ENCODE results near the gene AMER3.

Gene AMER3

GRCh38 chr2:130776550-130776949 is 21.2 kb downstream of the AMER3 start:
- DNase-seq (ENCODE audit: low read depth in 2 of 3, low spot score in 2 of 3) = no peak

GRCh38 chr2:130778781-130779180 is 23.4 kb downstream of the AMER3 start:
- DNase-seq (ENCODE audit: low read depth in 2 of 3, low spot score in 2 of 3) = no peak

- DNase-seq (ENCODE audit: low read depth in 2 of 3, low spot score in 2 of 3) = no peak
These were observed 30.2 kb downstream of the AMER3 start for GRCh38 chr2:130785466-130786055.

GRCh38 chr2:130786076-130786475 is 30.7 kb downstream of the AMER3 start:
- no peak for DNase-seq (ENCODE audit: low read depth in 2 of 3, low spot score in 2 of 3)

- no peak for DNase-seq (ENCODE audit: low read depth in 2 of 3, low spot score in 2 of 3)
These were observed 32.5 kb downstream of the AMER3 start for GRCh38 chr2:130787841-130788240.

GRCh38 chr2:130790312-130790711 is 35.0 kb downstream of the AMER3 start:
- DNase-seq (ENCODE audit: low read depth in 2 of 3, low spot score in 2 of 3) = no peak

GRCh38 chr2:130790804-130791616 is 35.7 kb downstream of the AMER3 start:
- DNase-seq (ENCODE audit: low read depth in 2 of 3, low spot score in 2 of 3) = no peak

GRCh38 chr2:130791617-130791939 is 36.2 kb downstream of the AMER3 start:
- DNase-seq (ENCODE audit: low read depth in 2 of 3, low spot score in 2 of 3) = no peak

- DNase-seq (ENCODE audit: low read depth in 2 of 3, low spot score in 2 of 3) = no peak
These were observed 40.1 kb downstream of the AMER3 start for GRCh38 chr2:130795431-130795830.

GRCh38 chr2:130796290-130796689 is 41.0 kb downstream of the AMER3 start:
- no peak for DNase-seq (ENCODE audit: low read depth in 2 of 3, low spot score in 2 of 3)

GRCh38 chr2:130797493-130798435 is 42.4 kb downstream of the AMER3 start:
- peak; percentile 75 to 91 (median 86) for DNase-seq (ENCODE audit: low read depth in 2 of 3, low spot score in 2 of 3)

- DNase-seq (ENCODE audit: low read depth in 2 of 3, low spot score in 2 of 3) = no peak
These were observed 43.3 kb downstream of the AMER3 start for GRCh38 chr2:130798472-130799218.

GRCh38 chr2:130799295-130799694 is 44.0 kb downstream of the AMER3 start:
- no peak for DNase-seq (ENCODE audit: low read depth in 2 of 3, low spot score in 2 of 3)

- DNase-seq (ENCODE audit: low read depth in 2 of 3, low spot score in 2 of 3) = no peak
These were observed 50.3 kb downstream of the AMER3 start for GRCh38 chr2:130805613-130806012.

- no peak for DNase-seq (ENCODE audit: low read depth in 2 of 3, low spot score in 2 of 3)
These were observed 51.0 kb downstream of the AMER3 start for GRCh38 chr2:130806370-130806769.

GRCh38 chr2:130807659-130808385 is 52.5 kb downstream of the AMER3 start:
- DNase-seq (ENCODE audit: low read depth in 2 of 3, low spot score in 2 of 3) = no peak

GRCh38 chr2:130808482-130809268 is 53.3 kb downstream of the AMER3 start:
- no peak for DNase-seq (ENCODE audit: low read depth in 2 of 3, low spot score in 2 of 3)

GRCh38 chr2:130810490-130810889 is 55.1 kb downstream of the AMER3 start:
- DNase-seq (ENCODE audit: low read depth in 2 of 3, low spot score in 2 of 3) = no peak

- no peak for DNase-seq (ENCODE audit: low read depth in 2 of 3, low spot score in 2 of 3)
These were observed 58.4 kb downstream of the AMER3 start for GRCh38 chr2:130813722-130814121.

All from activated CD8-positive, alpha-beta memory T cell treated with anti-CD3 and anti-CD28 coated beads for 48 hours (primary cell).